ENCODE data around the gene MARCHF9. TPM values are rescaled to one million over a fixed set of nuclear protein-coding genes. Genes with fewer than 3 reads are reported as not detected.

MARCHF9 gene
- total and polyA plus RNA-seq, 5 donors: 14.3 to 17.8 (median 16.3) TPM

DNA sequence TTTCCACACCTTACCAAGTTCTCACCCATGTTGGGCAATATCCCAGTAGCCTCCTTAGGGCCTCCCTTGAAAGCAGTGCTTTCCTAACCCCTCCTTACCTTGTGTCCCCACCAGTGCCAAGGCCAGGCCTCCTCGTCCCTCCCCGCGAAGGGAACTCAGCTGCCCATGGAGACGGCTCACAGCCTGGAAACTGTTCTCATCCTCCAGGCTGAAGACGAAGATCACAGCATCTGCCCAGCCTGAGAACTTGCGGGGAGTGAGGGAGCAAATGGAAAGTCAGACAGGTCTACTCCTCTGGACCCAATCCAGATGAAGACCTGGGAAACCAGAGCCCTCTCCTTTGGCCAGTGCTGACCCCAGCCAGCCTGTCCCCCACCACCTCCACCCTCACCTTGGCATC lies 21.0 kb upstream of the MARCHF9 start:
- intact Hi-C loops (cut with DNase I): no loop called here
- Histone ChIP-seq H3K4me1 (ENCODE audit: control insufficient read depth, insufficient read depth, low read length) (peaks cover 11% of the 10 kb centered on the region), H3K9me3 (ENCODE audit: control insufficient read depth, low read length) (no peaks in the 10 kb centered on the region), H3K4me3 (ENCODE audit: low read length) (no peak overlapping the region), H3K27ac (ENCODE audit: low read length) (no peak overlapping the region), H3K27me3 (ENCODE audit: control insufficient read depth, insufficient read depth) (no peaks in the 10 kb centered on the region)
- WGBS: 78% methylated on average over 6 of the region's 6 CpGs
- no peak for DNase-seq
- ATAC-seq: no peak

DNA sequence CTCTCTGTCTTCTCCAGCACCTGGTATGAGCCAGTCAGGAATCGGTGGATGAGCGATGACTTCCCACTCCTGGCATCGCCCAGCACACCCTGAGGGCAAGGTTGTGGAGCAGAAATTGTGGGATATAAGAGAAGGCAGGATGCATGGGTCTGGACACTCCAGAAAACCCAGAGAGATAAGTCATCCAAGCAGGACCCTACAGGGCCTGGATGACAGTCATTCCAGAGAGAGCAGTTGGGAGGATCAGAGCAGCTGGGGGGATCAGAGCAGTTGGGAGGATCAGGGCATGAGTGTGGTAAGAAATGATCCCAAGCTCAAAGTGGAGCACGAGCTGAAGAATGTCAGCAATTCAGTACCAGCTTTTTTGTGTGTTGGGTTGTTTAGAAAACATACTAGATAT lies 20.3 kb upstream of the MARCHF9 start:
- intact Hi-C loops (cut with DNase I): no loop called here
- ATAC-seq (no peak), DNase-seq (no peak)
- Histone ChIP-seq H3K27ac (ENCODE audit: low read length) (no peak overlapping the region), H3K4me3 (ENCODE audit: low read length) (no peak overlapping the region), H3K27me3 (ENCODE audit: control insufficient read depth, insufficient read depth) (no peaks in the 10 kb centered on the region), H3K4me1 (ENCODE audit: control insufficient read depth, insufficient read depth, low read length) (peaks cover 11% of the 10 kb centered on the region), H3K9me3 (ENCODE audit: control insufficient read depth, low read length) (no peaks in the 10 kb centered on the region)
- WGBS: 82% methylated on average over 4 of the region's 4 CpGs

DNA sequence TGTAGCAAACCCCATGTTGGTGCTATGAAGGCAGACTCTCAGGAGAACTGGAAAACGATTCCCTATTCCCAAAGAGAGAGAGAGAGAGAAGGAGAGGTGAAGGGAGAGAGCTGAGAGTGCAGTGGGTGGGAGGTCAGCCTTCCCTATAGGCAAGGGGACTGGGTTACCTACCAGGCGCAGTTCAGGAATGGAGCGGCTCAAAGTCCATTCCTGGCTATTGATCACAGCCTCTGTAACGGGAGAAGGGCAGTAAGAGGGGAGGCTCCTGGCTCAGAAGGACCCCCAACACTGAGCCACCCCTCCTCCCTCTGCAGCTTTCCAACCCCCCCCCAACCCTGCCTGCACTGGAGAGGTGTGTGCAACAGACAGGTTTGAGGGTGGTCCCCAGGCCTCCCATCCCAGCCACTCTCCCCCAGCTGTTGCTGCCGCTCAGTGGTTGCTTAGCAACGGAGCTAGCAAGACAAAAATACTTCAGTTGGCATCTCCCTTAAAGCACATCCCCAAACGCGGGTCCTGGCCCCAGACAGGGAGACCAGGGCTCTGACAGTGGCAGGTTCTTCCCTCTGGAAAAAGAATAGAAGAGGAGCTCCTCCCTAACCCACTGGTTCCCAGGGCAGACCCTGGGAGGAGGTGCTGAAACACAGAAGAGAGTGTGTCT lies 19.6 kb upstream of the MARCHF9 start:
- intact Hi-C loops (cut with DNase I): no loop called here
- Histone ChIP-seq H3K4me1 (ENCODE audit: control insufficient read depth, insufficient read depth, low read length) (peaks cover 11% of the 10 kb centered on the region), H3K4me3 (ENCODE audit: low read length) (peak overlapping the region; percentile 13), H3K27me3 (ENCODE audit: control insufficient read depth, insufficient read depth) (no peaks in the 10 kb centered on the region), H3K27ac (ENCODE audit: low read length) (no peak overlapping the region), H3K9me3 (ENCODE audit: control insufficient read depth, low read length) (no peaks in the 10 kb centered on the region)
- 23% methylated on average over 8 of the region's 8 CpGs for WGBS
- no peak for ATAC-seq
- no peak for DNase-seq

DNA sequence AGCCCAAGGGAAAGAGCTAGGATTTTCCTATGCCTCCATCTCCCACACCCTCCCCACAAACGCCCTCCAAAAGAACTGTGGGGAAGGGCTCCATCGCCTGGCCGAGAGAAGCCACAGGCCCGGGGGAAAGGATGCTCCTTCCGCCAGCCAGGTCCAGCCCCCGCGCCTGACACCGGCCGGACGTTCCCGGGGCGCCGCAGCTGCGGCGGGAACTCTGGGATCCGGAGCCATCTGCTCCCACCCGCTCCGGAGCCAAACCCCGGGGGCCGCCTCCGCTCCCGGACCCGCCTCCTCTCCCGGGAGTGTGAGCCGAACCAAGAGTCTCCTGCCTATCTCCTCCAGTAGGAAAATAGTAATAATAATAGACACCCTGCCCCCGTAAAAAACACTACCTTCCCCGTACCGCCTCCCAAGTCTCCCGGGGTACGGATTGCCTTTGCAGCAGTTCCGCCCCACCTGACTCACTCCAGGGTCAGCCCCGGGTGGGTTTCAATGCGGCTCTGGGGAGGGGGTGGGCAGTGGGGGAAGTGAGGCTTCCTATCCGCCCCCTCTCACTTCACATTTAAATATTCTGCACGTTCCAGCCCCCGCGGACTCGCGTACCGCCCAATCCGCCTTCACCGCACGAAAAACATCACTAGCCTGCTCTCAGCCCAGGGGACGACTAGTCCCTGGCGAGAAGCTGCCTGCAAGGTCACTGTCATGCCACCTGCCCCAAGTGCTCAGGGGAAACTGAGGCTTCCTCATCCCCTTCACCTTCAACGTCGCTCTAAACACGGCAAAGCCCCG lies 18.8 kb upstream of the MARCHF9 start:
- Histone ChIP-seq H3K9me3 (ENCODE audit: control insufficient read depth, low read length) (no peaks in the 10 kb centered on the region), H3K27me3 (ENCODE audit: control insufficient read depth, insufficient read depth) (no peaks in the 10 kb centered on the region), H3K27ac (ENCODE audit: low read length) (no peak overlapping the region), H3K4me3 (ENCODE audit: low read length) (peak overlapping the region; percentile 13), H3K4me1 (ENCODE audit: control insufficient read depth, insufficient read depth, low read length) (peaks cover 11% of the 10 kb centered on the region)
- ATAC-seq (peak in 1 of 2 donors; percentile 21), DNase-seq (peak in 1 of 3 donors; percentile 71)
- WGBS: 16% methylated on average over 49 of the region's 49 CpGs
- intact Hi-C loops (cut with DNase I): no loop called here

DNA sequence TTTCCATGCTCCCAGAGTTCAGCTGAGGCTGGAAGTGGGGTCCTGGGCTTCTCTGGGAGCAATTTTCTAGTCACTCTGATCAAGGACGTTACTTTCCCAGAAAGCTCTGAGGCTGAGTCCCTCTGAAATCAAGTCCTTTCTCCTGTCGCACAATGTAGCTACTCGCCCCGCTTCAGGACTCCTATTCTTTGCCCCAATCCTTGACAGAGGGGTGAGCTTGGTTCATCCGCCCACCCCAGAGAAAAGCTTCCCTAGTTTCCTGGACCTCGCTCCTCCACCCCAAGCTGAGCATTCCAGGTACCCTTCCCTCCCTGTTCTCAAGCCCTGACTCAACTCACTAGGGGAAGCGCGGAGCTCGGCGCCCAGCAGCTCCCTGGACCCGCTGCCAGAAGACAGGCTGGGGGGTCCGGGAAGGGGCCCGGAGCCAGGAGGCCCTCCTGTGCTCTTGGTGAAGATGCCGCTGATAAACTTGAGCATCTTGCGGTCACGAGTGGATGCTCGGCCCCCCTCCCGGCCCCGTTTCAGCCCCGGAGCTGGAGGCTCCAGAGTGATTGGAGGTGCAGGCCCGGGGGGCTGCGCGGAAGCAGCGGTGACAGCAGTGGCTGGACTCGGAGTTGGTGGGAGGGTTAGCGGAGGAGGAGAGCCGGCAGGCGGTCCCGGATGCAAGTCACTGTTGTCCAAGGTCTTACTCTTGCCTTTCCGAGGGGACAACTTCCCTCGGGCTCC lies 18.0 kb upstream of the MARCHF9 start:
- Histone ChIP-seq H3K4me1 (ENCODE audit: control insufficient read depth, insufficient read depth, low read length) (peaks cover 11% of the 10 kb centered on the region), H3K27ac (ENCODE audit: low read length) (no peak overlapping the region), H3K27me3 (ENCODE audit: control insufficient read depth, insufficient read depth) (no peaks in the 10 kb centered on the region), H3K4me3 (ENCODE audit: low read length) (peak overlapping the region; percentile 40), H3K9me3 (ENCODE audit: control insufficient read depth, low read length) (no peaks in the 10 kb centered on the region)
- WGBS: 15% methylated on average over 31 of the region's 31 CpGs
- intact Hi-C loops (cut with DNase I): no loop called here
- ATAC-seq (no peak), DNase-seq (no peak)

DNA sequence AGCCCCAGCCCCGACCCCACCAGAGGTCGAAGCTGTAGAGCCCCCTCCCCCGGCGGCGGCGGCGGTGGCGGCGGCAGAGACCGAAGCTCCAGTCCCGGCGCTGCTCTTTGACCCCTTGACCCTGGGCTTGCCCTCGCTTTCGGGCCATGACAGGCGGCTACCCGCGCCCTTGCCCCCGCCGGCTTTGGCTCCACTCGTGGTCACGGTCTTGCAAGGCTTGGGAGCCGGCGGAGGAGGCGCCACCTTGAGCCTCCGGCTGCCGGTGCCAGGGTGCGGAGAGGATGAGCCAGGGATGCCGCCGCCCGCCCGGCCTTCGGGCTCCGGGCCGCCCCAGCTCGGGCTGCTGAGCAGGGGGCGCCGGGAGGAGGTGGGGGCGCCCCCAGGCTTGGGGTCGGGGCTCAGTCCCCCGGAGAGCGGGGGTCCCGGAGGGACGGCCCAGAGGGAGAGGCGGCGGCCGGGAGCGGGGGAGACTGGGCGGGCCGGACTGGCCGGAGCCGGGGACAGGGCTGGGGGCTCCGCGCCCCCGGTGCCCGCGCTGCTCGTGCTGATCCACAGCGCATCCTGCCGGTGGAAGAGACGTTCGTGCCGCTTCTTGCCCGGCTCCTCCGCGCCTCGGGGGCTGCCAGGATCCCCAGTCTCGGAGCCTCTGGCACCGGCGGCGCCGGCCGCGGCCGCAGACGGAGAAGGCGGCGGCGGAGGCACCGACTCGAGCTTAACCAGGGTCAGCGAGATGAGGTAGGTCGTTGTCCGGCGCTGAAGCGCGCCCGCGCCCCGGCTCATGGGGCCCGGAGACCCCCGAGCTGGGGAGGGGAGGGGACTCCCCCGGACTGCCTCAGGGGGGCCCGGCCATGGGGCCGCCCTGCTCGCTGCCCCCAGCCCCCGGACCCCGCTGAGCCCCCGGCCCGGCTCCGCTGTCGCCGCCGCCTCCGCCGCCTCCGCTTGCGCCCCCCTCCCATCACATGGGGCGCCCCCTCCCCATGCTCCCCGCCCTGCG lies 17.1 kb upstream of the MARCHF9 start:
- no peak overlapping the region for H3K27ac ChIP-seq (ENCODE audit: low read length)
- no peaks in the 10 kb centered on the region for H3K9me3 ChIP-seq (ENCODE audit: control insufficient read depth, low read length)
- peak in 1 of 2 donors; percentile 7 for ATAC-seq
- peak in 2 of 3 donors; percentile 60 to 71 for DNase-seq
- H3K4me3 ChIP-seq (ENCODE audit: low read length): peak overlapping the region; percentile 40
- 14% methylated on average over 110 of the region's 110 CpGs for WGBS
- H3K4me1 ChIP-seq (ENCODE audit: control insufficient read depth, insufficient read depth, low read length): peaks cover 11% of the 10 kb centered on the region
- intact Hi-C loops (cut with DNase I): no loop called here
- H3K27me3 ChIP-seq (ENCODE audit: control insufficient read depth, insufficient read depth): no peaks in the 10 kb centered on the region

DNA sequence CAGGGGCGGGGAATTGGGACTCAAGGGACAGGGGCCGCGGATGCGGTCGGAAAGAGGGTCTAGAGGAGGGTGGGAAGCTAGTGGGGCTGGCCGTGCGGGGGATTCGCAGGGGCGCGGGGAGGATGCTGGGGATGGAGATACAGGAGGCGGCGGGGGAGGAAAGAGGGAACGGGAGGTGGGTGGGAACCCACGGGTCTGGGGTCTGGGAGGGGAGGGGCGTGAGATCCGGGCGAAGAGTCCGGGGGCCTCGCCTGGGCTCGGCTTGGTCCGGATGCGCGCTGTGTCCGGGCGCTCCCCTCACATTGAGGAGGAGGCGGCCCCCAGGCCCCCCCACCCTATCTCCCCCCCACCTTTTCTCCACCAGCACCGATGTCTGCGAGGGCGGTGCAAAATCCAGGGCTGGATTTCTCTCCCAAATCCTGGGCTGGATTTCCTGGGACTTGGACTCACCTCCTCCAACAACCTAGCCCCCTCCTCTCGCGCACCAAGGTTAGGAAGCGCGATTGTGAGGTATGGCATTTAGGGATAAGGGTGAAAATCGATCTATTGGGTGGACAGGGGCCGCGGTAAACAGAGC lies 16.2 kb upstream of the MARCHF9 start, which contains the start of gene AGAP2:
Gene AGAP2, minus strand, starts transcription at position 82 of the 577 bp plus-strand sequence. CDS start 496 bp downstream, outside the sequence.
- 13% methylated on average over 36 of the region's 36 CpGs for WGBS
- DNase-seq (no peak), ATAC-seq (no peak)
- Histone ChIP-seq H3K9me3 (ENCODE audit: control insufficient read depth, low read length) (no peaks in the 10 kb centered on the region), H3K4me3 (ENCODE audit: low read length) (peak within 1 kb of the TSS; percentile 40), H3K4me1 (ENCODE audit: control insufficient read depth, insufficient read depth, low read length) (peaks cover 11% of the 10 kb centered on the region), H3K27me3 (ENCODE audit: control insufficient read depth, insufficient read depth) (no peaks in the 10 kb centered on the region), H3K27ac (ENCODE audit: low read length) (no peak within 1 kb of the TSS)
- intact Hi-C loops (cut with DNase I): no loop called here

DNA sequence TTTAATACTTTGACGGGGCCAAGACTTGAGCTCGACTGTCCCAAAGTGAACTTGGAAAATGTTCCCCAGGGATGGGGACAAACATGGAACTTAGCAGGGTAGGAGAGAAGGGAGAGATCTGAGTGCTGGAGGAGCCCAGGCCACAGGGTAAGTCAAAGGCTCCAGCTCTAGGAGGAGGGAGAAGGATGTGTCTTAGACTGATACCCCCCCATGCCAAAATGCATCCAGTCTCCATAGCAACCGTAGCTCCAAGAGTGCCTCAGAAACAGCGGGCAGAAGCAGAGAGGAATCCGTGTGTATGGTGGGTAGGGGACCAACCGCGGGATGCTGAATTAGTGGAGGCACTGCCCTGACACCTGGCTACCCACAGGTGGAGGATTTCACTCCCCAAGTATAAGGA lies 15.5 kb upstream of the MARCHF9 start:
- peaks cover 13% of the 10 kb centered on the region for H3K4me1 ChIP-seq (ENCODE audit: control insufficient read depth, insufficient read depth, low read length)
- no peaks in the 10 kb centered on the region for H3K27me3 ChIP-seq (ENCODE audit: control insufficient read depth, insufficient read depth)
- 24% methylated on average over 7 of the region's 7 CpGs for WGBS
- ATAC-seq (no peak), DNase-seq (no peak)
- no peaks in the 10 kb centered on the region for H3K9me3 ChIP-seq (ENCODE audit: control insufficient read depth, low read length)
- no peak overlapping the region for H3K27ac ChIP-seq (ENCODE audit: low read length)
- H3K4me3 ChIP-seq (ENCODE audit: low read length): no peak overlapping the region
- intact Hi-C loops (cut with DNase I): no loop called here

DNA sequence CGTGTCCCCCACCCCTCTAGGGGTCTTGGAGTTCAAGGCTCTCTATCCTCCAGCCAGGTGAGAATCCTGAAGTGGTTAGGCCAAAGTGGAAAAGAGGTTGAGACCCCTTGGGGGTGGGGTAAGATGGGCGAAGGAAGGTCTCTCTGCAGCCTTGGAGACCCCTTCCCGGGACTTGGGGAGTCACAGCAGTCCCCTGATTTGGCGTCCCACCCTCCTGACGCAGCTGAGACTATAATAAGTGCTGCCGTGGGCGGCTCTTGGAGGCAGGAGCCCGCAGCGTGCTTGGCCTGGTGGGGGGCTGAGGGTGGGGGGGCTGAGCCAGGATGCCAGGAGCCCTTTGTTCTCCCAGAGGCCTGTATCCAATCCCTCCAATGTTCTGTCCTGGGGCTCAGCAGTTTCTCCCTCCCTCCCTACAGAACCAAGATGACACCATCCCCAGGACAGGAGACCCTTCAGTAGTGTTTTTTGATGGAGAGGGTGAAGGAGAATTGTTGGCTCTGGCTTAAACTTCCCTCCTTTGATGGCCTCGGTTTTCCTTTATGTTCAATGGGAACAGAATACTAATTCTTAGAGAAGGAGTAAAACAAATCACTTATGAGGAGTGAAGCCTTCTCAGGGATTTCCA lies 14.9 kb upstream of the MARCHF9 start:
- 42% methylated on average over 10 of the region's 10 CpGs for WGBS
- H3K9me3 ChIP-seq (ENCODE audit: control insufficient read depth, low read length): no peaks in the 10 kb centered on the region
- intact Hi-C loops (cut with DNase I): no loop called here
- H3K4me3 ChIP-seq (ENCODE audit: low read length): no peak overlapping the region
- H3K27ac ChIP-seq (ENCODE audit: low read length): no peak overlapping the region
- no peak for DNase-seq
- no peak for ATAC-seq
- H3K4me1 ChIP-seq (ENCODE audit: control insufficient read depth, insufficient read depth, low read length): peaks cover 13% of the 10 kb centered on the region
- H3K27me3 ChIP-seq (ENCODE audit: control insufficient read depth, insufficient read depth): no peaks in the 10 kb centered on the region

Data from right cardiac atrium (tissue), 5 donors.